ENCODE data around the gene TRIM42. TPM values are rescaled to one million over a fixed set of nuclear protein-coding genes. Genes with fewer than 3 reads are reported as not detected.

TRIM42 gene
- total RNA-seq, 2 experiments from 2014 or later = not detected

DNA sequence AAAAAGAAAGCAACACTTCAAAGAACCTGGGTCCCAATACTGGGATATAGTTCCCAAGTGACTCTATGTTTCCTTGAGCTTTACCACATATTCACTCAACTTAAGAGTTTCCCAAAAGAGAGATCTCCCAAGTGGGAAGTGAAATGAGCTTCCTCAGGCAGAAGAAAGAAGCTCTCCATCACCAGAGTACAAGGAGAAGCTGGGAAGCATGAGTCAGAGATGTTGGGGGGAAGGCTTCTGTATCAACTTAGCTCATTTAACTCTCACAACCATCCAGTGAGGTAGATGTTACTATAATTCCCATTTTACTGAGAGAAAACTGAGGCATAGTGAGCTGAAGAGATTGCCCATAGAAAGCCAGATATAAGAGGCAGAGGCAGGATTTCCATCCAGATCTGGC lies 47.0 kb upstream of the TRIM42 start:
- no peaks in the 10 kb centered on the region for H3K9me3 Mint-ChIP-seq
- no peak overlapping the region for H3K27ac Mint-ChIP-seq
- H3K4me3 Mint-ChIP-seq = no peak overlapping the region
- ChIA-PET CTCF (no interaction called here), POLR2A (no interaction called here)
- H3K27me3 Mint-ChIP-seq = peaks cover 2% of the 10 kb centered on the region
- no peaks in the 10 kb centered on the region for H3K36me3 Mint-ChIP-seq (ENCODE audit: low read depth)
- no peak for TF ChIP-seq CTCF (IDR thresholded peaks at IDR 0.05)
- no peak for ATAC-seq
- intact Hi-C loops (cut with micrococcal nuclease) = no loop called here
- H3K4me1 Mint-ChIP-seq (ENCODE audit: low read depth) = no peaks in the 10 kb centered on the region
- DNase-seq = no peak

DNA sequence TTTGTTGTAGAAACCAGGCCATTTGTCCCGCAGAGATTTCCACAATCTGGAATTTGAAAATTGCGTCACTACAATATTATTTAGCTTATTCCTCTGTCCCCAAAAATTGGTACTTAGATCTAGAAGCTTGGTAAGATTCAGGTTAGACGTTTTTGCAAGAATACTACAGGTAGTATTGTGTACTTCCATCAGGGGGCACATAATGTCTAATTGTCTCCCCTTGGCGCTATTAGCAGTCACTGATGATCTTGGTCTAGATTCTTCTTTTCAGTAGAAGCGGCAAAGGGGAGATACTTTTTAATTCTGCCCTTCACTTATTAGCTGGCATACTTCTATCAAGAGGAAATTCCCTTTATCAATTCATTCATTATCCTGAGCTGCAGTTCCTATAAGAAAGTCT lies 42.6 kb upstream of the TRIM42 start:
- H3K4me3 Mint-ChIP-seq = no peak overlapping the region
- no peak overlapping the region for H3K27ac Mint-ChIP-seq
- no peak for ATAC-seq
- no peaks in the 10 kb centered on the region for H3K4me1 Mint-ChIP-seq (ENCODE audit: low read depth)
- intact Hi-C loops (cut with micrococcal nuclease) = no loop called here
- ChIA-PET CTCF (no interaction called here), POLR2A (no interaction called here)
- no peak for DNase-seq
- no peaks in the 10 kb centered on the region for H3K36me3 Mint-ChIP-seq (ENCODE audit: low read depth)
- H3K27me3 Mint-ChIP-seq = peaks cover 2% of the 10 kb centered on the region
- no peaks in the 10 kb centered on the region for H3K9me3 Mint-ChIP-seq
- no peak for TF ChIP-seq CTCF (IDR thresholded peaks at IDR 0.05)

GRCh38 chr3:140636406-140637138 lies 41.3 kb upstream of the TRIM42 start:
- no peaks in the 10 kb centered on the region for H3K4me1 Mint-ChIP-seq (ENCODE audit: low read depth)
- H3K36me3 Mint-ChIP-seq (ENCODE audit: low read depth) = no peaks in the 10 kb centered on the region
- H3K4me3 Mint-ChIP-seq = no peak overlapping the region
- TF ChIP-seq CTCF (IDR thresholded peaks at IDR 0.05) = no peak
- no peaks in the 10 kb centered on the region for H3K9me3 Mint-ChIP-seq
- POLR2A ChIA-PET = no interaction called here
- intact Hi-C loops (cut with micrococcal nuclease) = no loop called here
- no peak for DNase-seq
- H3K27ac Mint-ChIP-seq = no peak overlapping the region
- CTCF ChIA-PET = no interaction called here
- peaks cover 2% of the 10 kb centered on the region for H3K27me3 Mint-ChIP-seq
- ATAC-seq = no peak

GRCh38 chr3:140651287-140651686 lies 26.6 kb upstream of the TRIM42 start:
- no peak for DNase-seq
- ChIA-PET POLR2A (no interaction called here), CTCF (no interaction called here)
- Mint-ChIP-seq H3K27ac (no peak overlapping the region), H3K9me3 (no peaks in the 10 kb centered on the region), H3K27me3 (peaks cover 2% of the 10 kb centered on the region), H3K4me1 (ENCODE audit: low read depth) (no peaks in the 10 kb centered on the region), H3K36me3 (ENCODE audit: low read depth) (no peaks in the 10 kb centered on the region), H3K4me3 (no peak overlapping the region)
- ATAC-seq = no peak
- intact Hi-C loops (cut with micrococcal nuclease) = no loop called here
- no peak for TF ChIP-seq CTCF (IDR thresholded peaks at IDR 0.05)

DNA sequence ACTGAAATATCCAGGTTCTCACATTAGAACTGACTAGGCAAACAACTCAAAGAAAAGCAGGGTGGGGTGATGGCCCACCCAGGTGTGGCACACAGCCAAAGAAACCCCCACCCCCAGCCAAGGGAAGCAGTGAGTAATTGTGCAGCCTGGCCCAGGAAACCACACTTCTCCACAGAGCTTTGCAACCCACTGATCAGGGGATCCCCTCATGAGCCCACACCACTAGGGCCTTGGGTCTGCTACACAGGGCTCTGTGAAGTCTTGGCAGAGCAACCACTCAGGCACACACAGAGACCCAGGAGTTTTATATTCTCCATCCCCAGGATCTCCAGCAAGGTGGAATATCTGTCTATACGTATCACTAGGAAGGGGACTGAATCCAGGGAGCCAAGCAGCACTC lies 22.2 kb upstream of the TRIM42 start:
- Mint-ChIP-seq H3K4me1 (ENCODE audit: low read depth) (no peaks in the 10 kb centered on the region), H3K27ac (no peak overlapping the region), H3K27me3 (peaks cover 2% of the 10 kb centered on the region), H3K9me3 (peaks cover 2% of the 10 kb centered on the region), H3K4me3 (no peak overlapping the region), H3K36me3 (ENCODE audit: low read depth) (no peaks in the 10 kb centered on the region)
- no peak for DNase-seq
- CTCF ChIA-PET = no interaction called here
- TF ChIP-seq CTCF (IDR thresholded peaks at IDR 0.05) = no peak
- POLR2A ChIA-PET = no interaction called here
- intact Hi-C loops (cut with micrococcal nuclease) = no loop called here
- no peak for ATAC-seq

Data from activated CD8-positive, alpha-beta T cell treated with anti-CD3 and anti-CD28 coated beads for 36 hours (primary cell).